ENCODE results near the gene HSP90AA1.
"Not testable (repeated sequence)": the region's sequence is repeated elsewhere in the genome, so short reads cannot be mapped to it uniquely, and the experiment has no call there.

HSP90AA1 gene

GRCh38 chr14:102086972-102087761 is at the start of gene HSP90AA1:
TSS of gene HSP90AA1 (minus strand) at chr14:102087044. CDS start at chr14:102086378, 666 bp downstream.
- DNase-seq (ENCODE audit: low spot score), result peak; percentile 95

GRCh38 chr14:102135456-102135855 is 48.6 kb upstream of the HSP90AA1 start:
- not testable (repeated sequence) for DNase-seq (ENCODE audit: low spot score)

- not testable (repeated sequence) for DNase-seq (ENCODE audit: low spot score)
These were observed 47.9 kb upstream of the HSP90AA1 start for GRCh38 chr14:102134719-102135118.

GRCh38 chr14:102134021-102134420 is 47.2 kb upstream of the HSP90AA1 start:
- DNase-seq (ENCODE audit: low spot score), result not testable (repeated sequence)

- DNase-seq (ENCODE audit: low spot score), result no peak
These were observed 44.9 kb upstream of the HSP90AA1 start for GRCh38 chr14:102131741-102132140.

GRCh38 chr14:102126807-102127455 is 40.1 kb upstream of the HSP90AA1 start:
- DNase-seq (ENCODE audit: low spot score), result no peak

GRCh38 chr14:102125546-102125945 is 38.7 kb upstream of the HSP90AA1 start:
- no peak for DNase-seq (ENCODE audit: low spot score)

GRCh38 chr14:102124419-102124818 is 37.6 kb upstream of the HSP90AA1 start:
- DNase-seq (ENCODE audit: low spot score), result no peak

GRCh38 chr14:102121567-102121966 is 34.7 kb upstream of the HSP90AA1 start:
- no peak for DNase-seq (ENCODE audit: low spot score)

- DNase-seq (ENCODE audit: low spot score), result no peak
These were observed 34.0 kb upstream of the HSP90AA1 start for GRCh38 chr14:102120888-102121287.

GRCh38 chr14:102117852-102118251 is 31.0 kb upstream of the HSP90AA1 start:
- no peak for DNase-seq (ENCODE audit: low spot score)

- DNase-seq (ENCODE audit: low spot score), result no peak
These were observed 29.7 kb upstream of the HSP90AA1 start for GRCh38 chr14:102116361-102117180.

GRCh38 chr14:102111101-102111500 is 24.3 kb upstream of the HSP90AA1 start:
- DNase-seq (ENCODE audit: low spot score), result no peak

- not testable (repeated sequence) for DNase-seq (ENCODE audit: low spot score)
These were observed 22.5 kb upstream of the HSP90AA1 start for GRCh38 chr14:102109332-102109731.

GRCh38 chr14:102105369-102105768 is 18.5 kb upstream of the HSP90AA1 start:
- no peak for DNase-seq (ENCODE audit: low spot score)

- DNase-seq (ENCODE audit: low spot score), result no peak
These were observed 16.3 kb upstream of the HSP90AA1 start for GRCh38 chr14:102103062-102103695.

GRCh38 chr14:102097441-102098135 is 10.7 kb upstream of the HSP90AA1 start:
- peak; percentile 54 for DNase-seq (ENCODE audit: low spot score)

GRCh38 chr14:102096569-102097188 is 9.8 kb upstream of the HSP90AA1 start:
- peak; percentile 84 for DNase-seq (ENCODE audit: low spot score)

- DNase-seq (ENCODE audit: low spot score), result no peak
These were observed 9.2 kb upstream of the HSP90AA1 start for GRCh38 chr14:102095871-102096568.

GRCh38 chr14:102095231-102095870 is 8.5 kb upstream of the HSP90AA1 start:
- DNase-seq (ENCODE audit: low spot score), result no peak
